Left cardiac atrium (tissue), 4 donors: ENCODE results near the gene DENND11. TPM values are rescaled to one million over a fixed set of nuclear protein-coding genes. Genes with fewer than 3 reads are reported as not detected.

Experiments used
- ATAC-seq, 2 donors: fragments of 200-7000 bp; cut with Tn5 transposase; one replicate each; pipeline ENCODE4 v1.9.1; 2020; ENCODE audit warnings: mild to moderate bottlenecking in 2 of 2, moderate library complexity in 2 of 2
- DNase-seq: peaks from one replicate; pipeline ENCODE4 v3.0.0-alpha.2; 2020
- intact Hi-C, 2 donors: fragments of 100-400 bp; cut with DNase I; formaldehyde crosslinking; loops; one replicate each; pipeline versions ENCODE4 v1.14.1 to v1.15.1; 2022 to 2023
- long read RNA-seq: library from polyadenylated mRNA; unstranded; transcript quantifications from one replicate; pipeline ENCODE4 v2.0.0, GENCODE V29; 2021
- total RNA-seq, 2 donors: library from RNA; stranded (reverse); fragmentation: NEBNext Ultra II Directional; extraction: Animal tissue kit (Norgen Biotek cat#: 25700); gene quantifications; one replicate each; pipeline ENCODE4 v1.2.1, GENCODE V29; 2021
- donor health status: DM: no; HTN: yes; CAD: no.
- donor health status: DM: no; HTN: yes; CAD: no; lungs with severe emphysema.
- donor health status: DM: yes; HTN: yes; CAD: no.
- donor health status: Dilated cardiomyopathy.

Gene DENND11
- total RNA-seq, result 10 to 100 TPM; 10.6 to 11.1 TPM
- long read RNA-seq, full-length matches to known transcripts, result 1 of 4 reads
- long read RNA-seq, partial matches to known transcripts, result 1 of 4 reads
- long read RNA-seq, other reads (novel, unspliced or antisense), result 2 of 4 reads

- intact Hi-C loops, result no loop called here
- DNase-seq, result peak; percentile 61
- peak; percentile 82 to 87 for ATAC-seq
Observed at GRCh38 chr7:141702047-141702567, at the start of gene DENND11. Gene DENND11 (minus strand): TSS chr7:141702166. CDS start chr7:141702153, 13 bp downstream.

GRCh38 chr7:141748396-141748795, 46.4 kb upstream of the DENND11 start:
- intact Hi-C loops, result no loop called here
- ATAC-seq, result no peak
- DNase-seq, result no peak

- intact Hi-C loops, result no loop called here
- DNase-seq, result no peak
- ATAC-seq, result no peak
Observed at GRCh38 chr7:141744131-141744530, 42.2 kb upstream of the DENND11 start.

- intact Hi-C loops, result no loop called here
- DNase-seq, result no peak
- ATAC-seq, result no peak
Observed at GRCh38 chr7:141742229-141742628, 40.3 kb upstream of the DENND11 start.

- intact Hi-C loops, result loop anchor here in 1 of 2 donors (5.0 kb wide), 1 partner anchor 82 kb away; no protein-coding TSS in a partner anchor
- DNase-seq (no peak), ATAC-seq (no peak)
Observed at GRCh38 chr7:141739250-141739649, 37.3 kb upstream of the DENND11 start.

GRCh38 chr7:141738592-141739013, 36.6 kb upstream of the DENND11 start:
- DNase-seq (no peak), ATAC-seq (no peak)
- intact Hi-C loops, result loop anchor here in 1 of 2 donors (5.0 kb wide), 1 partner anchor 81 kb away; no protein-coding TSS in a partner anchor

GRCh38 chr7:141737836-141738591, 36.0 kb upstream of the DENND11 start, which contains the start of gene SSBP1:
Gene SSBP1 (plus strand): TSS chr7:141738358. CDS start chr7:141739167, 809 bp downstream.
- DNase-seq (peak; percentile 90), ATAC-seq (peak; percentile 98)
- intact Hi-C loops, result loop anchor here in 1 of 2 donors (5.0 kb wide), 1 partner anchor 81 kb away; no protein-coding TSS in a partner anchor

- no peak for ATAC-seq
- intact Hi-C loops, result loop anchor here in 1 of 2 donors (5.0 kb wide), 1 partner anchor 80 kb away; no protein-coding TSS in a partner anchor
- no peak for DNase-seq
Observed at GRCh38 chr7:141737118-141737835, 35.3 kb upstream of the DENND11 start.

GRCh38 chr7:141731476-141732149, 29.6 kb upstream of the DENND11 start:
- no peak for DNase-seq
- ATAC-seq, result peak; percentile 19 to 59
- intact Hi-C loops, result no loop called here

- ATAC-seq (no peak), DNase-seq (no peak)
- intact Hi-C loops, result no loop called here
Observed at GRCh38 chr7:141729020-141729419, 27.1 kb upstream of the DENND11 start.

- DNase-seq (no peak), ATAC-seq (no peak)
- intact Hi-C loops, result no loop called here
Observed at GRCh38 chr7:141722529-141722928, 20.6 kb upstream of the DENND11 start.

GRCh38 chr7:141717450-141717849, 15.5 kb upstream of the DENND11 start:
- no peak for DNase-seq
- no peak for ATAC-seq
- intact Hi-C loops, result no loop called here

- intact Hi-C loops, result no loop called here
- ATAC-seq (no peak), DNase-seq (no peak)
Observed at GRCh38 chr7:141715794-141716689, 14.1 kb upstream of the DENND11 start.

GRCh38 chr7:141715018-141715417, 13.1 kb upstream of the DENND11 start:
- DNase-seq (no peak), ATAC-seq (no peak)
- intact Hi-C loops, result no loop called here

GRCh38 chr7:141714571-141714970, 12.6 kb upstream of the DENND11 start:
- intact Hi-C loops, result no loop called here
- ATAC-seq, result no peak
- DNase-seq, result no peak

- intact Hi-C loops, result no loop called here
- DNase-seq (no peak), ATAC-seq (no peak)
Observed at GRCh38 chr7:141713890-141714289, 11.9 kb upstream of the DENND11 start.

- ATAC-seq, result no peak
- DNase-seq, result no peak
- intact Hi-C loops, result no loop called here
Observed at GRCh38 chr7:141712603-141713255, 10.8 kb upstream of the DENND11 start.

- intact Hi-C loops, result no loop called here
- no peak for ATAC-seq
Observed at GRCh38 chr7:141710301-141710700, 8.3 kb upstream of the DENND11 start.

More at GRCh38 chr7:141710301-141710700, 8.3 kb upstream of the DENND11 start:
- DNase-seq, result no peak
